HG02885 (cell line): Measurements from ENCODE around the gene SERGEF.
A peak's percentile ranks its signal among the peaks of the same experiment; 100 is the strongest.
"Not testable (repeated sequence)": the region's sequence is repeated elsewhere in the genome, so short reads cannot be mapped to it uniquely, and the experiment has no call there.

Experiments
- ATAC-seq: cut with Tn5 transposase; IDR thresholded peaks from one replicate; pipeline ENCODE4 v1.9.1; 2021; ENCODE audit warnings: mild to moderate bottlenecking; ENCODE audit not compliant: unreplicated experiment, poor library complexity

SERGEF gene

DNA sequence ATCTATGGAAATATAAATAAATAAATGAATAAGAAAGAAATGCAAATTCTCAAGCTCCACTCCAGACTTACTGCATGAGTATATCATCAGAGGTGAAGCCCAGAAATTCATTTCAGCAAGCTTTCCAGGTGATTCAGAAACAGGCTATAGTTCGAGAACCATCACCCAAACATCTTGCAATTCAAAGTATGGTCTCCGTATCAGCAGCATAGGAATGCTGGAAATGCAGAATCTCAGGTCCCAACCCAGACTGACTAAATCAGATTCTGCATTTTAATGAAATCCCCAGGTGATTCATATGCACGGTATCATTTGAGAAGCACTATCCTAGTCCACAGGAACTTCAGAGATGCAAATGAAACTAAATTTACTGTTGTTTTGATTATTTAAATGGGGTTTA, 95.3 kb downstream of the SERGEF start:
- ATAC-seq: no peak

GRCh38 chr11:17915500-17916143, 97.2 kb downstream of the SERGEF start:
- no peak for ATAC-seq

GRCh38 chr11:17914957-17915356, 97.9 kb downstream of the SERGEF start:
- ATAC-seq: no peak

DNA sequence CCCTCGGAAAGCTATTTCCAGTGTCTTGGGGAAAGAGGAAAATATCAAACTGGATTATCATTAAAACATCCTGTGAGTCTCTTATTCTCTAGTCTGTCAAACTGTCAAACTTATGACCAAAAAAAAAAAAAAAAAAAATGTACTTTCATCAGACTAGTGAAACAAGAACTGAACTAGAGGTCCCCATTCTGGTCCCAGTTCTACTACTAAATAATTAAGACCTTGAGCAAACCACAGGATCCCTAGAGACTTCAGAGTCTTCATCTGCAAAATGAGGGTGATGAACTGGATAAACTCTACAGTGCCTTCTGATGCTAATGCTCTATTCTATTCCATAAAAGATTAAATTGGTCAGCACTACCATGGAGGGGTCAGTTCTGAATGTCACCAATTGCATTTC, 105.8 kb downstream of the SERGEF start:
- ATAC-seq: no peak

DNA sequence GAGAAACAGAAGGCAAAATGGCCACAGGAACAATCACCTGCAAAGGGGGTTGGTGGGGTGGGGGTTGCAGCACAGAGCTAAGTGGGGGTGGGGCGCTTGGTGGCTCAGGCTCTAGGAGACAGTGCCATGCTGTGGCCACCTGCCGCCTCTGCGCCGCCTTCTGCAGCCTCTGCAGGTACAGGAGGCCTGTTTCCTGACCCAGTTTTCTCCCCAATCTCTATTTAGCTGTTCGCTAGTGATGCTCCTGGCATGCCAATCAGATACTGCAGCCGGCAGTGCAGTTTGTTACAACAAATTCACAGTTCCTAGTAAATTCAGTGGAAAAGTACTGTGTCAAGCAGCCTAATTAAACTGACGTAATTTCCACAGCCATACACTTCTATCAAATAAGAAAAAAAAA, 106.4 kb downstream of the SERGEF start:
- ATAC-seq: no peak

- ATAC-seq: peak; percentile 88
These were observed 107.4 kb downstream of the SERGEF start for GRCh38 chr11:17905477-17905876.

- ATAC-seq: no peak
These were observed 111.4 kb downstream of the SERGEF start for GRCh38 chr11:17901481-17901880.

DNA sequence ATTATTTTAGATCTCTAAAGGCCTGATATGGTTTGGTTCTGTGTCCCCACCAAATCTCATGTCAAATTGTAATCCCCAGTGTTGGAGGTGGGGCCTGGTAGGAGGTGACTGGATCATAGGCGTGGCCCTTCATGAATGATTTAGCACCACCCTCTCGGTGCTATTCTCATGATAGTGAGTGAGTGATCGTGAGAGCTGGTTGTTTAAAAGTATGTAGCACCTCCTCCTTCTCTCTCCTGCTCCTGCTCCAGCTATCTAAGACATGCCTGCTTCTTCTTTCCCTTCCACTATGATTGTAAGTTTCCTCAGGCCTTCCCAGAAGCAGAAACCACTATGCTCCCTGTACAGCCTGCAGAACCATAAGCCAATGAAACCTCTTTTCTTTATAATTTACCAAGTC, 114.1 kb downstream of the SERGEF start:
- no peak for ATAC-seq

DNA sequence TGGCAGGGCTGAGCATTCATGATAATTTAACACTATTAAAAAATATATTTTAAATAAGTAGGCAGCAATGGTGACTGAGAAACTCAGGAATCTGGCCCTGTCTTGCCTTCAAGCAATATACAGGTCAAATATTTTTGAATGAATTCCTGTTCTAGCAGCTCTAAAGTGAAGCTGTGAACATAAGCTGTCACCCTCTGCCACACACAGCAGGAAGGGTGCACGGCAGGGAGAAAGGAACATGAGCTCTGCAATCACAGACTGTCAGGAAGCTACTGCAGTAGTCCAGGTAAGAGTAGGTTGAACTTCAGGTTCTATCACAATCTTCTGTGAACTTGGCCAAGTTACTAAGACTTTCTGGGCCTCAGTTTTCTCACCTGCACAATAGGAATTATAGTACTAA, 114.8 kb downstream of the SERGEF start:
- no peak for ATAC-seq

- ATAC-seq: no peak
These were observed 115.4 kb downstream of the SERGEF start for GRCh38 chr11:17897495-17897894.

DNA sequence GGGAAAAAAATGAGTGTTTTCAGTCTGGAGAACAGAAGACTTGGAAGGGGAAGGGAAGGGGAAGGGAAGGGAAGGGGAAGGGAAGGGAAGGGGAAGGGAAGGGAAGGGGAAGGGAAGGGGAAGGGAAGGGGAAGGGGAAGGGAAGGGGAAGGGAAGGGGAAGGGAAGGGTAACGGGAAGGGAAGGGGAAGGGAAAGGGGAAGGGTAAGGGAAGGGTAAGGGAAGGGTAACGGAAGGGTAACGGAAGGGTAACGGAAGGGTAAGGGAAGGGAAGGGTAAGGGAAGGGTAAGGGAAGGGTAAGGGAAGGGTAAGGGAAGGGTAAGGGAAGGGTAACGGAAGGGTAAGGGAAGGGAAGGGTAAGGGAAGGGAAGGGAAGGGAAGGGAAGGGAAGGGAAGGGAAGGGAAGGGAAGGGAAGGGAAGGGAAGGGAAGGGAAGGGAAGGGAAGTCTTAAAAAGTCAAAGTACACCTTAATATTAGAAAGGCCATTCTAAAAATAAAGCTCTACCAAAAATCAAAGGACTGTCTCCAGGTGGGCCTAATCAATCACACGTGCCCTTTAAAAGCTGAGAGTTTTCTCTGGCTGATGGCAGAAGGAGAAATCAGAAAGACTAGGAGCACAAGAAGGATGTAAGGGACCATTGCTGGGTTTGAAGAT, 116.2 kb downstream of the SERGEF start:
- ATAC-seq: not testable (repeated sequence)

DNA sequence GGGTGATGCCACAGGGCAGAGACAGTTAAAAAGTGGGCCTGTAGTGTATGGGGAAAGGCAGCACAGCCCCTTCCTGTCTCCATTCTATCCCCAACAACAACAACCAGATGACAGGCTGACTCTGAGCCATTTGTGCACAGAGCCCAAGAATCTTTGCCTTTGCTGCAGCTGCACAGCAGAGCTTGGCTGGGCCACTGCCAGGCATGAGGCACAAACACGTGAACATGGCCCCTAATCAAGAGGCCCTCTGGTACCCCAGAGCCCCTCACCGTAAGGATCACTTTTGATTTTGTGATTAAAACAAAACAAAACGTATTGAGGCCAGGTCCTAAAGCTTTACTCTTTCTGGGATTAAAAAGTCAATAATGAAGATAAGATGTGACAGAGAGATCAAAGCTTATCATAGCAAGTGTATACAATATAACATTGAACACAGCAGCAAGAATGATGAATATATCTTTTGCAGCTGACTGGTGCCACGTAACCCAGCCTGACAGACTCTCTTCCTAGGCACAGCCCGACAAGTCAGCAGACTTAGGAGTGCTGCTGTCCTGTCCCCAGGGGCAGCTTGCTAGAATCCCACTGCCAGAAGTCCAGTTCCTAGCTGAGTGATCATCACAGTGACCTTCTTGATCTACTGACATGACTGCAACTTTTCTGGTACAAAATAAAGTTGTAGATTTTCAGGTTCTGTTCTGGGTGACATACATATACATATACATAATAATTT, 117.8 kb downstream of the SERGEF start:
- ATAC-seq: no peak

DNA sequence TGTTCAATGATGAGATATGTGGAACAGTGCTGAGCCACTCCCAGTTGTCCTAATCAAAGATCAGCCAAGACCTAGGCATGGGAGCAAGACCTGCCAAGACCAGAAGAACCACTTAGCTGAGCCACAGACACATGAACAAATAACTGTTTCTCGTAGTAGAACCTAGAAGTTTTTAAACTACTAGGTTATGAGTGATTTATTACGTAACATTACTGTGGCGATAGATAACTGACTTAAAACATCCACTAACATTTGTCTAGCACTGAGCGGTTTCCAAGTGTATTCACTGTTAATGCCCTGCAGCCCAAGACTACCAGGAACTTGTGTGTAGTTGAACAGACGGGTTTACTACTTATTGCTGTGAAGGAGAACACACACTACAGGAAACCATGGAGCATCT, 120.4 kb downstream of the SERGEF start:
- no peak for ATAC-seq

GRCh38 chr11:17890325-17890724, 122.5 kb downstream of the SERGEF start:
- no peak for ATAC-seq

GRCh38 chr11:17887779-17888178, 125.1 kb downstream of the SERGEF start:
- no peak for ATAC-seq

DNA sequence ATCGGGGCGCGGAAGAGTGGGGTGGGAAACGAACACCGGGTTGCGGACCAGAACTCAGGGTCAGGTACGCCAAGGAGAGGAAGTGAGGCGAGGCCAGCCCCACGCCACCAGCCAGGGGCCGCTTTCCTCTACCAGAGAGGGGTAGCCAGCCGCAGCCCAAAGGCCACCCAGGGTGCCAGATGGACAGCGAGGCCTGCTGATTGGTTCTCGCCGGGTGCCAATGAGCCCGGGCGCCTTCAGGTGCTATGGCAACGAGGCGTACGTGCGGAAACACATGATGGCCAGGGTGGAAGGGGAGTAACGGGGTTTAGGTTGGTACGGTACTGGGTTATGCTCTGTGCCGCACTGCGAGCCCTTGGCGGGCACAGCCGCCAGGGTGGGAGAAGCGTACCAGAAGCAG, 128.9 kb downstream of the SERGEF start:
- no peak for ATAC-seq

GRCh38 chr11:17883057-17883456, 129.8 kb downstream of the SERGEF start:
- ATAC-seq: no peak

GRCh38 chr11:17878743-17879142, 134.1 kb downstream of the SERGEF start:
- ATAC-seq: no peak

DNA sequence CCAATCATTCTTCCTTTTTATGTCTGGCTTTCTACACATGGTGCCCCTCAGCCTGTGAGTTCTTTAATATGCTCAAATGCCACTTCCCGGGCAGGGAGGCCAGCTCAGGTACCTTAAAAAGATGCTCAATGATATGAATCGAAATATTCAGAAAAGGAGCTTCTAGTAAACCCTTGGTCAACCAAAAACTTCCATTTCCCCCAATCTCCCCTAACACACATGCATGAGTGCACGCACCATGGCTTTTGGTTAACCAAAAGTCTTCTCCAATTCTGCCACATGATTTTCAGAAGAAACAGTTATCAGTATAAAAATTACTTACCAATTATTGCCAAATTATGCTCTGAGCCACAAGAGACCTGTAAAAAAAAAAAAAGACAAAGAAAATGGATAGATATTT, 135.0 kb downstream of the SERGEF start:
- peak; percentile 50 for ATAC-seq

DNA sequence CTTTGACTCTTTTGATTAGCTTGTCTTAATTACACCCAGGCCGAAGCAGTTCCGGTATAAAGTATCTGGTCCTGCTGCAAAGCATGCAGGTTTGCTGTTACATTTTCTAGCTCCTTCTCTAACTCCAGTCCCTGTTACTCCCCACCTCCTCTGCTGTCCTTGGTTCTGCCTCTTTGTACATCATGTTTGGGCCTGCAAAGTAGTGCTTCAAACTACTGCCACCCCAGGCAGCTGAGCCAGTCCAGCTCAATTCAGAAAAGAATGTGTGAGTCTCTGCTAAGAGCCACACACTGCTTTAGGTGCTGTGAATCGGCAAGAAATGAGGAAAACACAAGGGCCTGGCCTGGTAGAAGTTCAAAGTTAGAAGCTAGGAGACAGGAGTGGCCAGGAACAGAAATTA, 136.0 kb downstream of the SERGEF start:
- no peak for ATAC-seq

- no peak for ATAC-seq
These were observed 137.0 kb downstream of the SERGEF start for GRCh38 chr11:17875891-17876290.

DNA sequence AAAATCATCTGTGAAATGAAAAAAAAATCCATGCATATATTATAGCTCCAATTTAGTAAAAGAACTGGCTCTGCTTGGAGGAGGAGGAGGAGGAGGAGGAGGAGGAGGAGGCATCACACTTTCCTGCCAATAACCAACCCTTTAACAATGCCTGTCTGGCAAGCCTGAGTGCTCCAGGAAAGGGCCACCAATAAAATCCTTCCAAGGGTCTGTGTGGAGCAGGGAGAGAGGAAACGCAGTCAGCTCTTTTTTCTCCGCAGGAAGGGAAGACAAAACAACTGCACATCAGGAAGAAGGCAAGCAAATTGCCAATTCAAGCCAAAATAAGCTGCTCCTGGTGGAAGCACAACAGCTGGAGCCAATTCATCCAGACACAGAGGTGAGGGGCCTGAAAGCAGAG, 139.3 kb downstream of the SERGEF start:
- no peak for ATAC-seq
